NCI-H1694 (cell line): ENCODE measurements around the gene PDE3A.
"Not testable (repeated sequence)": the region's sequence is repeated elsewhere in the genome, so short reads cannot be mapped to it uniquely, and the experiment has no call there.

ENCODE experiments used
- DNase-seq: peaks from one replicate; lab custom pipeline; 2025; lab: John Stamatoyannopoulos, UW

PDE3A gene

DNA sequence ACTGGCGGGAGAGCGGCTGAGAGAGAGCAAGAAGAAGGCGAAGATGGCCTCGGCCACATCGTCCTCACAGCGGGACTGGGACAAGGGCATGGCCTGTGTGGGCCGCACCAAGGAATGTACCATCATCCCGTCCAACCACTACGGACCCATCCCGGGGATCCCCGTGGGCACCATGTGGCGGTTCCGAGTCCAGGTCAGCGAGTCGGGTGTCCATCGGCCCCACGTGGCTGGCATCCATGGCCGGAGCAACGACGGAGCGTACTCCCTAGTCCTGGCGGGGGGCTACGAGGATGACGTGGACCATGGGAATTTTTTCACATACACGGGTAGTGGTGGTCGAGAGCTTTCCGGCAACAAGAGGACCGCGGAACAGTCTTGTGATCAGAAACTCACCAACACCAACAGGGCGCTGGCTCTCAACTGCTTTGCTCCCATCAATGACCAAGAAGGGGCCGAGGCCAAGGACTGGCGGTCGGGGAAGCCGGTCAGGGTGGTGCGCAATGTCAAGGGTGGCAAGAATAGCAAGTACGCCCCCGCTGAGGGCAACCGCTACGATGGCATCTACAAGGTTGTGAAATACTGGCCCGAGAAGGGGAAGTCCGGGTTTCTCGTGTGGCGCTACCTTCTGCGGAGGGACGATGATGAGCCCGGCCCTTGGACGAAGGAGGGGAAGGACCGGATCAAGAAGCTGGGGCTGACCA is 183.6 kb downstream of the PDE3A start:
- DNase-seq: not testable (repeated sequence)

DNA sequence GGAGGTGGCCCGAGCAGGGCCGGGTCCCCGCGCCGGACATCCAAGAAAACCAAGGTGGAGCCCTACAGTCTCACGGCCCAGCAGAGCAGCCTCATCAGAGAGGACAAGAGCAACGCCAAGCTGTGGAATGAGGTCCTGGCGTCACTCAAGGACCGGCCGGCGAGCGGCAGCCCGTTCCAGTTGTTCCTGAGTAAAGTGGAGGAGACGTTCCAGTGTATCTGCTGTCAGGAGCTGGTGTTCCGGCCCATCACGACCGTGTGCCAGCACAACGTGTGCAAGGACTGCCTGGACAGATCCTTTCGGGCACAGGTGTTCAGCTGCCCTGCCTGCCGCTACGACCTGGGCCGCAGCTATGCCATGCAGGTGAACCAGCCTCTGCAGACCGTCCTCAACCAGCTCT is 184.2 kb downstream of the PDE3A start:
- DNase-seq: not testable (repeated sequence)

DNA sequence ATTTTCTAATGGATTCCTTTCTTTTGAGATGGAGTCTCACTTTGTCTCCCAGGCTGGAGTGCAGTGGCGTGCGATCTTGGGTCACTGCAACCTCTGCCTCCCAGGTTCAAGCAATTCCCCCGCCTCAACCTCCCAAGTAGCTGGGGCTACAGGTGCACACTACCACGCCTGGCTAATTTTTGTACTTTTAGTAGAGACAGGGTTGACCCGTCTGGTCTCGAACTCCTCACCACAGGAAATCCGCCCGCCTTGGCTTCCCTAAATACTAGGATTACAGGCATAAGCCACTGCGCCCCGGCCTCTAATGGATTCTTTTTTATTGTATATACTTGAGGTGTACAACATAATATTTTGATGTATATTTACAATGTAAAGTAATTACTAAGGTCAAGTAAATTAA is 186.7 kb downstream of the PDE3A start:
- DNase-seq: no peak

DNA sequence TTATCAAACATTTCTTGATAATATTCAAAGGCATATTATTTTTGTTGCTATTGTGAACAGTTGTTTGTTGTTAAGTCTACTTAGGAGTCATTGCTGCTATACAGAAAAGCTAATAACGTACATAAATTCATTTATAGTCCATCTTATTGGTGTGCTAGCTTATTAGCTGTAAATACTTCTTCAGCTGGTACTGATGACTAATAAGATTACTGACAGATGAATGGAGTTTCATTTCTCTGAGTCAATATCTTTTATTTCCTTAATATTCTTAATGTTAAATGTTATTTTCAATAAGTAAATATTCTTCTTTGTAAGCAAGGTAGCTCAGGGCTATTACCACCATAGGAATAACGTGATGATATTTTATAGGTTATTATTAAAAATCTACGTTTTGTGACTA is 187.4 kb downstream of the PDE3A start:
- no peak for DNase-seq

DNA sequence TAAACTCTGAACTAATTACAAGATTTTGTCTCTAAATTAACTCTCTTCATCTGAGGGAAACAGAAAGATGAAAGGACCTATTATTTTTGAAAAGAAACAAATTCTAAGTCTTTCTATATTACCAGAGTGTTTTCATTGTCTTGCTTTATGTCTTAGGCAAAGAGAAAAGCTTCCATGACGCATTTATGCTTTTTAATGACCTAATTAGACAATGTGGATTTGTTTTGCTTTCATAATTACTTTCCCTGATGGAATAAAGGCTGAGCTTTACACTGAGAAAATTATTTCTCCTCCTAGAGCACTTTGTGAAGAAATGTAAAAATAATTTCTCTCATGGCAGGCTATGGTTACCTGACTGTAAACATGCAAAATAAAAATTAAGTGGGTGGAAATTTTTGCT is 188.8 kb downstream of the PDE3A start:
- DNase-seq: no peak

DNA sequence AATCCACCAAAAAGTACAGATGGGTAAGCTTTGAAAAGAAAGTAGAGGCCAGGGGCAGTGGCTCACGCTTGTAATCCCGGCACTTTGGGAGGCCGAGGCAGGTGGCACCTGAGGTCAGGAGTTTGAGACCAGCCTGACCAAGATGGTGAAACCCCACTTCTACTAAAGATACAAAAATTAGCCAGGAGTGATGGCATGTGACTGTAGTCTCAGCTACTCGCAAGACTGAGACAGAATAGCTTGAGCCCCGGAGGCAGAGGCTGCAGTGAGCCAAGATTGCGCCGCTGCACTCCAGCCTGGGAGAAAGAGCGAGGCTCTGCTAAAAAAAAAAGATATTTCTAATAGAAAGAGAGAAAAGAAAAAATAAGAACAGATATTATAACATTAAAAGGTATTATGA is 192.6 kb downstream of the PDE3A start:
- no peak for DNase-seq

DNA sequence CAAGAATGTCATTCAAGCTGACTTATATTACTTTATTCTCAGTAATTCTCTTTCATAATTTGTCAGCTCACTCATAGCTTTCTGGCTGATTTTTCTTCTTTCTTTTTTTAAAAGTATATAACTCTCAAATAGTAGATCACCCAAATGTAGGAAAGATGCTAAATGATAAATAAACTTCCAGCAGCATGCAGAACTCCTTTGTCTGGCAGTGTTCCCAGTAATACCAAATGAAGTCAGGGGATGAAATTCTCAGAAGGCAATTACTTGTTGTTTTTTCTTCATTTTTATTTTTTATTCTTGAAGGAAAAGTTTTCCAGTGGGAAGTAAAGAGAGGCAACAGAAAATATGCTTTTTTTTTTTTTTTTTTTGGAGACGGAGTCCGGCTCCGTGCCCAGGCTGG is 193.5 kb downstream of the PDE3A start:
- no peak for DNase-seq

DNA sequence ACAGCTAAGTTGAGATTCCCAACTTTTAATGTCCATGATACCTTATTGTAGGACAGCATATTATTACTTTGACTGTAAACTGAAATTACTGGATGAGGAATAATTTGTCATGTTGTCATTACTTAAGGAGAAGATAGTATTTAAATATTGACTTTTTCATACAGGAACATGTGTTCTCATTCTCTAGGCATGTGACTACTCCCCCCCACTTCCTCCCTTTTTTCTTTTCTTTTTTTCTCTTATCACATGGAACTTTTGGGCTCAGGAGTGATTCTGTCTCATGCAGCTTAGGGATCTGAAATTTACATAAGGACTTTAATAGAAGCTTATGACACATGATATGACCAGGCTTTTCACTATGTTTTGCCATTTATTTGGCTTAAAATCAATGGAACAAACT is 199.1 kb downstream of the PDE3A start:
- DNase-seq: no peak

DNA sequence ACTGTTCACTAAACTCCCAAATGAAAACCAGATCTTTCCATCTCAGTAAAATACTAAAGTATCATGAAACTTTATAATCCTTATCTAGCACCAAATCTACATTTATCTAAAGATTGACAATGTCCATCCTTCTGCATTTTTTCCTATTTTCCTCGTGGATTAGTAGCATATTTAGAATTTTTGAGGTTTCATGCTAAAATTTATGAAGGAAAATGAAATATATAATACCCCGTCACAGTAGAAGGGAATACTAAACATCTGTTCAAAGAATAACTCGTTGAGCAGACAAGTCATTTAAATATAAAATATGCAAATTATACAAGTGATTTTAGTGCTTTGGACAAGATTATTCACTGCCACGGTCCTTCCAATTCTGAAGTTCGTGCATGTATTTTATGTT is 204.1 kb downstream of the PDE3A start:
- no peak for DNase-seq

DNA sequence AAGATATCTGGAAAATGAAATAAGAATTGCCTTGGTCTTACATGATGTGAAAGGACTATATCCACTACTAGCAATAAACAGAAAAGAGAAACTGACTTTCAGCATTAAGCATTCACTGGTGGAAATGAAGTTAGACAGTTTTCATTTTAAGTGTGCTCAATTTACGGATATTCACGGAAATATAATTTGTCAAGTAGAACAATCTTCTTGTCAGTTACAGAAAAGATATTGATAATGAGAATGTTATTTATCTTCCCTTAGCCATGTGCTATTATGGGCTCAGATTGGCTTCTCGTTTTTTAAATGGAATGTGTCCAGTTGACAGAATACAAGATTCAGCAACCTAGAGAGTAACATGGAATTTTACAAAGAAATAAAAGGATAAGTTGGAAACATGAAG is 208.2 kb downstream of the PDE3A start:
- no peak for DNase-seq

DNA sequence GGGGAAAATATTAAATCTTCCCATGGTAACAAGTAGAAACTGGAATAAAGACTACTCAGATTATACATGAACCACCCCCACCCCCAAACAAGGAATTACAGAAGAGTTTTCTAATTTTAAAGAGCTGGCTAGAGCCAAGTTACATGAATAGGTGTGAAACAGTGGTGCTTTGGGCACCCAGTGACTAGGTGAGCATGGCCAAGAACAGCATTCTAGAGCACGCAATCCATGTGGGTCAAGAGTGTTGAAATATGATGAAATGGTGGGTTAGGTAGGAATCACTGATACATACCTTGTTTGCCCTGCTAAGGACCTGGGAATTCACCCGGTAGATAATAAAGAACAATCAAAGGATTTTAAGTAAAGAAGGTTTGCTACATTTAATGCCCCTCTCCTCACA is 208.7 kb downstream of the PDE3A start:
- DNase-seq: no peak

DNA sequence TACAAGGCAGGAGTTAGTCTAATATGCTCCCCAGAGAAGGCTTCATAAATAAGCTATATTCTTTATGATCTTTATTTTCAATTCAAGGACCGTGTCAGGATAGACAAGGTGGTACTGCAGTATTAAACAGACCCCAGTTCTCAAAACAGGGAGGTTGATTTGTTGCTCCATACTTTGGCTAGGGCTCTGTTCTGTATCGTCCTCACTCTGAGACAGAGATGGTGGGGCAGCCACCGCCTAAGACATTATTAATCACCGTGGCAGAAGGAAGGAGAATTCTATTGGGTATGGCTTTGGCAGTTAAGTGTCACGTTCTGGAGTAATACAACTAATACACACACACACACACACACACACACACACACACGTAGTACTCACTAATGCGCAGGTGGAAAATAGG is 209.8 kb downstream of the PDE3A start:
- no peak for DNase-seq

DNA sequence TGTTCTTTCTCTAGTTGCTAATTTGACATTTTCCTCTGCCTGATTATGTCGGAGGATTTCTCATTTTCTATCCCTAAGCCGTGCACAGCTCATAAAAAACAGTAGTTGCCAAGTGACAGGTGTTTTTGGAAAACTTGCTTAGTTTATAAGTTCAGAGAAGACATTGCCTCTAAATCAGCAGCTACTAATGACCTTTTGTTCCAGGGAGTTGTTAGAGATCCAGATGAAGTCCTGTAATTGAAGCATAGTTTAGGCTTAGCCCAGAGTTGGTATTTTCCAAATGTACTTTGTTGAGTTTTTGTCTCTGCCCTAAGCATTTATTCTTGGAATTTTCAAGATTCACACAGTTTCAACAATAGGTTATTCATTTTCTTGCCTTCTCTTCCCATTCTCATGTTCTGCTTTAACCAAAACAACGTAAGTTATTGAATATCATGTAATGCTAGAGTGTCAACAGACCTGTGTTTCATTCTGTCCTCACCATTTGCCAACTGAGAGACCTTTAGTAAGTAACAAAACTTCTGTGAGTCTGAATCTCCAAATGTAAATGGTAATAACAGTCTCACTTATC is 216.8 kb downstream of the PDE3A start:
- no peak for DNase-seq

DNA sequence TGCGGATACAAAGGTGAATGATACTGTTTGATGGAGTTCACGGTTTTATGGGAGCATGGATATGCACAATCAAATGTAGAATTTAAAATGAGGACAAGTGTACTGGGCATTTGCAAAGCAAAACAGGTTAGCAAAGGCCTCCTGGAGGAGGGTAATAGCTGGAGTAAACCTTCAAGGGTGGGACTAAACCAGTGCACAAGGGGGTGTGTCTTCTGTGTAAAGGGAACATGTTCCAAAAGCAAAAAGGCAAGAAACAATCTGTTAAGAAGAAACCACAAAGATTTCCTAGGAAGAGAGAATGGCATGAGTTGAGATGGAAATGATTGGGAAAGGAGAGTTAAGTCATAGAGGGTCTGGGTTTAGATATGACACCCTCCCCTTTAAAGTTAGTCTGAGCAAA is 217.6 kb downstream of the PDE3A start:
- no peak for DNase-seq

DNA sequence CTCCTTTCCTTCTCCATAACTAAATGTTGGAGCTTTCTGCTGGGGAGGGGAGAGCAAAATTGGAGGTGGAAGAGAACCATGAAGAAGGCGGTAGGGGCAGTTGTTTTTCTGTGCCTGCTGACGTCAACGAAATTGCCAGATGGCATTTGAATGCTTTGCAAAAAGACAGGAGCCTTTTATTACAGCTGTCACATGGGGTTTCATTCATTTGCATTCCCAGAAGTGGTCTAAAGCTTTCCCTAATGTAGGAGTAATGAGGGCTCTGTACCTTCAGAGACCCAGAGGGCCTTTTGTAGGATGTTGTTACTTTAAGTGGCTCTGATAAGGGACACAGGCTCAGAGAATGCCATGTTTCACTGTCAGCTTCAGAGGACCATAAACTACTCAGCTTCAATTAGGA is 219.7 kb downstream of the PDE3A start:
- DNase-seq: peak; percentile 80

DNA sequence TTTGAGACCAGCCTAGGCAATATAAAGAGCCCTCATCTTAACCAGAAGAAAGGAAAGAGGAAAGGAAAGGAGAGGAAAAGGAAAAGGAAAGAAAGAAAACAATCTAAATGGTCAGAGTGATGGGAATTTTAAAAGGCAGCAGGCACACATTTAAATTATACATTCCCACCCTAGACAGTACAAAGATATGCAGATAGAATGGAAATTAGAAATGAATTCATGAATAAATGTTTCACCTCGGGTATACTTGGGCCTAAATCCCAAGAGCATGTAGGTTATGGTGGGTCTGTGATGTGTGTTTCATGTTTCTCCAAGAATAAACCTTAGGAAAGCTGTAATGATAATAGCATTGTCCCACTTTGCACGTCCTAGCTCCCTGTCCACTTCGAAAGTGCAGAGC is 222.2 kb downstream of the PDE3A start:
- no peak for DNase-seq

DNA sequence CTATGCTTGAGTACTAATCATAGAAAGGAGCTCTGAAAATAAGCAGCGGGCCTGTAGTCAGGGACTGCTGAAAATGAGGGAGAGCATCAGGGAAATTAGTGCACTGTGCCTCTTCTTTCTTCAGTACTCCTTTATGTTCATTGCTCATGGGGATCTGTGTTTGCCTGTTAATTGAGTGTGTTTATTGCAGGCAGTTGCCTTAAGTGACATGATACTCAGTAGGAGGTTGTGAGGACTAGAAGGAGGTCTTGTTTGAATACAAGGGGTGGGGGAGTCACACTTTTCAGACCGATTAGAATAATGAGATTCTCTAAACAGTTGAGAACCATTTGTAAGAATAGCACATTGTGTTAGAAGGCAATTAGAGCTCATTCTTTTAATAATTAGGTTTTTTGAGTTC is 224.2 kb downstream of the PDE3A start:
- DNase-seq: no peak

DNA sequence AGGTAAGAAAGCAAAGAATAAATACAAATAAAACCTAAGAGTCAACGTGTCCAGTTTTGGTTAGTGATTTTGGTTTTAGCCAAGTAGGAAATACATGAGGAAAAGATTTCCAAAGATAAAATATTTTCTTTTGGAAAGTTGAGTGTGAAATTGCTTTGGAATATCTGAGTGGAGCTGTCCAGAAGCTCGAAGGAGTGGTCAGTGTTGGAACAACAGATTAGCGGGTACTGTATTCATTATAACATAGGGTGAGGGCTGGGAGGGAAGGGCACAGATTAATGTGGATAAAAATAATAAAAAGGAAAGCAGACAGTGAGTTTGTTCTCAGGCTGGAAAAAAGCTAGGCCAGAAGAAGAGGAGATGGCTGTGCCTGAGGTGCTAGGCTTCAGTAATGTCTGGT is 225.3 kb downstream of the PDE3A start:
- DNase-seq: no peak

DNA sequence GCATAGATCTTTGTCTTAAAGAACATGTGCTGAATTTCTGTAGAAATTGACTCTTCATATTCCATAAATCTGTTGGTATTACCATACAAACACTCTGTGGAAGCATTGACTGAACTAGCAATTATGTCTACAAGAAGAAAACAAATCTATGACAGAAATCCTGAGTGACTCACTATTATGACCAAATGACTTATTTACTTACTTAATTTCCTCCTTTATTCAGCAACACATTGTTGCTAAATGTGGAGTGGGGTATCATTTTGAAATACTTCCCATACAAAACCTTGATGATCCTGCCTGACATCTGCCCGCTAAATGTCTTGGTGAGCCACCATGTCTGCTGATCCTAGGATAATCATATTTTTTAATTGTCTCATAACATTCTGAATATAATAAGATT is 227.7 kb downstream of the PDE3A start:
- no peak for DNase-seq

DNA sequence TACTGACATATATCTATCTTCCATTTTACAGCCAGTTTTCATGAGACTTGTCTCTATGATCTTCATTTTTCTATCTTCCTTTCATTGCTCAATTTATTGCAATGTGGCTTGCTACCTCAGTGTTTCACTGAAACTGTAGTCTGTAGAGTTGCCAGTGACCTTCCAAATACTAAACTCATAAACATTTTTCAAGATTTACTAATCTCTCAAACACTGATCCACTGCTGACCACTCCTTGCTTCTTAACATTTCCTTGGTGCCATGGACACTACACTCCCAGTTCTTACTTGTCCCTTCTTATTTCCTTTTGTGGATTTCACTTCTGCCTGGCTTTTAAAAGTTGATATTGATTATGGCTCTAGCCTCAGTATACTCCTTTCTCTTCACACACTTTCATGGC is 231.4 kb downstream of the PDE3A start:
- no peak for DNase-seq

DNA sequence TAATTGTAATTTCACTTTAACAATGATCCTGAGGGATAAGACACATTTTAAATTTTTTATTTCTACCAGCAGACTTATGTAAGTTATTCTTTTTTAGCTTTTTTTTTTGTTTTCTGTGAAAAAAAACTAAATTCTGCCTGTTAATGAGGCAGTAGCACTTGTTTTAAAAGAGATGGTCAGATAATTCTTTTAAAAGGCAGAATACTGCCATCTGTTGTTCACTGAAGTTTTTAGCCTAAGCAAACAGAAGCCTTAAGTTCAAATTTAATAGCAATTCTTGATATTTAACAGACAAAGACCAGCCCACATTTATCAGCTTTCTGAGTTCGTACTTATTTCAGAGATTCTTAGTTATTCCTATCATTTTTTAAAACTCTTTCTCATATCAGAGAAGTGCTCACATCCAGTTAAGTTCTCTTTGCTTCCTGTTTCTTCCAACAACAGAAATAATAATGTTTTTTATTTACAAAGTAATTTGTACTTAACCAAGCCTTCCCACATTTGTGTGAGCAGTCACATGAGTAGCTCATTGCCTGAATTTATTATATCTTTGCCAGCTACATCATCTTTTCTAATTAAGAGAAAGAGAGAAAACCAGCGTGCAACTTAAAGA is 233.4 kb downstream of the PDE3A start:
- DNase-seq: peak; percentile 26

DNA sequence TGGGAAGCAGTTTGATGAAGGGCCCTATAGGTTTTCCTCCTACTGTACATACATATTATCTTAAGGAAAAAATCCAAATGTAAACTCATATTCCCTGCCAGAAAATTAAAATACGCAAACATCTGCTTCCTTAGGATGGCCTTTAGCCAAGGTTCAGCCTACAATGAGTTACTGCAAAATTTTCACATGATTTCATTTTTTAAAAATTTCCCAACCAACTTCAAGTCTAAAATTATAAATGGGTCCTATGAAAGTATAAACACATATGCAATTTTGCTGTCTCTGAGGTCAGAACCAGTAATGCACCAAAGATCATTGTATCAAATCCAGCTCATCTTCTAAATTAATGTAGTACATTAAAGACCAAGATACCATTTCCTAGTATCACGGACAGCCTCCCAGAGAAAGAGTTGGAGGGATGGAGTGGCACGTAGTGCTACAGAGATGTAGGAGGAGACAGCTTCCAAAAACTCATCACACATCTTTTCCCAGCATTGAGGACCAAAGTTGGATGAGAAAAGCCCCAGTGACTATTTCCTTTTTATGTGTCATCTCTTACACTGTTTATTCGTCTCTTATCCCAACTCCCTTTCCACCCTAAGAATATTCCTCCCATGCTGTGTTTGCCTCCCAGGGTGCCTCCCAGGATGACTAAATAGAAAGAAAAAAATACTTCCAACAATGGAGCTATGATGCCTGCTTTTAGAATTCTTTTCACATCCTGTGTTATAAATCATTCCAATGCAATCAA is 234.5 kb downstream of the PDE3A start:
- no peak for DNase-seq

DNA sequence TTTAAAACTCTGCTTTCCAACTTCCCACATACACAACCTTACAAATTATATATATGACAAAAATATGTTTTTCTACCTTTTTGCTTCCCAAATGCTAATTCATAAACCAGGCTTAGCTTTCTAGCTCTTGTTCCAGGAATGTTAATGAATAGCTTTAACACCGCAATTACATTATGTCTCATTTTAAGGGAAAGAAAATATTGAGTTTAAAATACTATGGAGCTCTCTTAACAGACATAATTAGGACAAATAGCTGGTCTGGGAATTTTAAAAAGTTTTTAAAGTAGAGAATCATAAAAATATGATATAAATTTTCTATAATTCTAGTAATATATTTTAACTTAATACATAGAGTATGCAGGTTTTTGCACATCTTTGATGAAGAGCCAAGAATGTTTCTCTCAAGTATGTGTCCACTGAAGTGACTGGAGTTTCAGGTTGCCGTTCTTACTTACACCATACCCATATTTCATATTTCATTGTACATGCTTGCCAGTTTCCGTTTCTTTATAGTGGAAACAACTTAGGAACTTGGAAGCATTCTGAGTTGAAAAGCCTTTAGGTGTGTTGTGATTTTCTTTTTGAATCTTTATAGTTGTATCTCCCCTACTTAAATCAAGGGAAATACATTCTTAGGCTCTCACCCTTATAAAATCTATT is 236.2 kb downstream of the PDE3A start:
- no peak for DNase-seq
